H9 (cell line): ENCODE measurements around the gene BRSK2. TPM values are rescaled to one million over a fixed set of nuclear protein-coding genes. Genes with fewer than 3 reads are reported as not detected.

ENCODE experiments used
- DNase-seq: peaks from one replicate; pipeline ENCODE4 v3.0.0-alpha.2; 2017
- H2AFZ ChIP-seq: one replicate; pipeline ENCODE4 v1.6.1; 2013; ENCODE audit warnings: mild to moderate bottlenecking, low read length, control low read depth, moderate library complexity
- H2AK5ac ChIP-seq: 2 replicates; pipeline ENCODE4 v1.6.1; 2013; ENCODE audit warnings: low read length, control low read depth, mixed read lengths; ENCODE audit not compliant: insufficient read length
- H2BK120ac ChIP-seq: one replicate; pipeline ENCODE4 v1.6.1; 2013; ENCODE audit warnings: low read depth, mild to moderate bottlenecking, low read length, control low read depth, inconsistent platforms; ENCODE audit not compliant: poor library complexity, severe bottlenecking
- H2BK12ac ChIP-seq: 2 replicates; pipeline ENCODE4 v1.6.1; 2013; ENCODE audit warnings: low read length, control low read depth, mixed read lengths, low read depth; ENCODE audit not compliant: insufficient read length
- H2BK15ac ChIP-seq: 2 replicates; pipeline ENCODE4 v1.6.1; 2013; ENCODE audit warnings: low read depth, low read length, control low read depth
- H2BK20ac ChIP-seq: one replicate; pipeline ENCODE4 v1.6.1; 2013; ENCODE audit warnings: low read depth, mild to moderate bottlenecking, low read length, control low read depth, inconsistent platforms; ENCODE audit not compliant: poor library complexity, severe bottlenecking
- H2BK5ac ChIP-seq: 2 replicates; pipeline ENCODE4 v1.6.1; 2013; ENCODE audit warnings: low read length, control low read depth, mixed read lengths; ENCODE audit not compliant: insufficient read length
- H3K14ac ChIP-seq: 2 replicates; pipeline ENCODE4 v1.6.1; 2013; ENCODE audit warnings: low read length, control low read depth; ENCODE audit not compliant: insufficient read depth
- H3K18ac ChIP-seq: 2 replicates; pipeline ENCODE4 v1.6.1; 2013; ENCODE audit warnings: low read depth, mild to moderate bottlenecking, mixed read lengths, low read length, control low read depth; ENCODE audit not compliant: insufficient read length
- H3K23ac ChIP-seq: 2 replicates; pipeline ENCODE4 v1.6.1; 2013; ENCODE audit warnings: low read length, control low read depth, mixed read lengths, low read depth; ENCODE audit not compliant: insufficient read length
- H3K23me2 ChIP-seq: 2 replicates; pipeline ENCODE4 v1.6.1; 2013; ENCODE audit warnings: low read depth, mild to moderate bottlenecking, mixed read lengths, low read length, control low read depth; ENCODE audit not compliant: insufficient read length, poor library complexity, severe bottlenecking
- H3K27ac ChIP-seq: 2 replicates; pipeline ENCODE4 v1.5.1; 2013; ENCODE audit warnings: low read length, control low read depth, mixed read lengths, low read depth; ENCODE audit not compliant: insufficient read length
- H3K27me3 ChIP-seq: 2 replicates; pipeline ENCODE4 v1.6.1; 2013; ENCODE audit warnings: low read length, control low read depth, inconsistent platforms; ENCODE audit not compliant: insufficient read depth
- H3K4ac ChIP-seq: 2 replicates; pipeline ENCODE4 v1.6.1; 2013; ENCODE audit warnings: low read depth, mild to moderate bottlenecking, control low read depth, inconsistent platforms, low read length, moderate library complexity
- H3K4me1 ChIP-seq: 2 replicates; pipeline ENCODE4 v1.6.1; 2013; ENCODE audit warnings: low read length, control low read depth, inconsistent platforms; ENCODE audit not compliant: insufficient read depth
- H3K4me2 ChIP-seq: 2 replicates; pipeline ENCODE4 v1.6.1; 2013; ENCODE audit warnings: low read length, control low read depth, mixed read lengths; ENCODE audit not compliant: insufficient read length, insufficient read depth
- H3K56ac ChIP-seq: 2 replicates; pipeline ENCODE4 v1.6.1; 2013; ENCODE audit warnings: low read depth, mild to moderate bottlenecking, mixed read lengths, low read length, control low read depth; ENCODE audit not compliant: insufficient read length
- H3K79me1 ChIP-seq: 2 replicates; pipeline ENCODE4 v1.6.1; 2013; ENCODE audit warnings: low read depth, mild to moderate bottlenecking, moderate library complexity, low read length, control low read depth, inconsistent platforms; ENCODE audit not compliant: insufficient read depth, poor library complexity, severe bottlenecking
- H3K79me2 ChIP-seq: 2 replicates; pipeline ENCODE4 v1.6.1; 2013; ENCODE audit warnings: low read length, control low read depth, inconsistent platforms; ENCODE audit not compliant: insufficient read depth
- H3K9ac ChIP-seq: 2 replicates; pipeline ENCODE4 v1.6.1; 2013; ENCODE audit warnings: low read length, control low read depth, mixed read lengths; ENCODE audit not compliant: insufficient read length; ENCODE audit errors: extremely low read depth
- H3K9me3 ChIP-seq: one replicate; pipeline ENCODE4 v1.6.1; 2013; ENCODE audit warnings: low read depth, low read length, inconsistent platforms; ENCODE audit not compliant: control insufficient read depth
- H3T11ph ChIP-seq: one replicate; pipeline ENCODE4 v1.6.1; 2013; ENCODE audit warnings: mild to moderate bottlenecking, low read length, control low read depth, inconsistent platforms
- H4K20me1 ChIP-seq: one replicate; pipeline ENCODE4 v1.6.1; 2013; ENCODE audit not compliant: control insufficient read depth, insufficient read length, insufficient read depth
- H4K5ac ChIP-seq: 2 replicates; pipeline ENCODE4 v1.6.1; 2013; ENCODE audit warnings: low read depth, mild to moderate bottlenecking, mixed read lengths, low read length, control low read depth; ENCODE audit not compliant: insufficient read length
- H4K8ac ChIP-seq: replicated peaks from 2 replicates; pipeline ENCODE4 v1.6.1; 2013; ENCODE audit warnings: low read length, control low read depth, mixed read lengths, low read depth; ENCODE audit not compliant: insufficient read length
- H4K91ac ChIP-seq: 2 replicates; pipeline ENCODE4 v1.6.1; 2013; ENCODE audit warnings: low read depth, mild to moderate bottlenecking, moderate library complexity, mixed read lengths, low read length, control low read depth; ENCODE audit not compliant: insufficient read length
- H3K27ac Mint-ChIP-seq, 3 experiments: 2 replicates in 2 of 3; 3 replicates in 1 of 3; pipeline ENCODE4 v1.8.0; 2020 to 2021; ENCODE audit warnings: mixed read lengths in 3 of 3, mild to moderate bottlenecking in 1 of 3, moderate library complexity in 1 of 3
- H3K27me3 Mint-ChIP-seq: 2 replicates; pipeline ENCODE4 v1.8.0; 2021; ENCODE audit warnings: low read depth, mild to moderate bottlenecking, moderate library complexity, mixed read lengths
- H3K36me3 Mint-ChIP-seq, 3 experiments: 2 replicates in 2 of 3; 3 replicates in 1 of 3; pipeline ENCODE4 v1.8.0; 2020 to 2021; ENCODE audit warnings: low read depth in 3 of 3, mixed read lengths in 3 of 3; ENCODE audit not compliant: insufficient read depth in 1 of 3
- H3K4me1 Mint-ChIP-seq, 2 experiments: 2 replicates each; pipeline ENCODE4 v1.8.0; 2020; ENCODE audit warnings: mixed read lengths in 2 of 2
- H3K4me3 Mint-ChIP-seq, 2 experiments: 2 replicates in 1 of 2; 3 replicates in 1 of 2; pipeline ENCODE4 v1.8.0; 2020 to 2021; ENCODE audit warnings: mild to moderate bottlenecking in 2 of 2, mixed read lengths in 2 of 2, moderate library complexity in 1 of 2
- H3K9me3 Mint-ChIP-seq, 2 experiments: 2 replicates in 1 of 2; 3 replicates in 1 of 2; pipeline ENCODE4 v1.8.0; 2020; ENCODE audit warnings: mild to moderate bottlenecking in 2 of 2, mixed read lengths in 2 of 2, moderate library complexity in 1 of 2
- WGBS: extraction: QIAGEN DNeasy Blood & Tissue Kit; methylation state at CpG from one replicate; pipeline ENCODE4 v1.1.7; 2013; ENCODE audit warnings: missing lambda C conversion rate, low lambda C conversion rate, mixed read lengths; ENCODE audit not compliant: insufficient read length; ENCODE audit errors: extremely low coverage; 5-methylcytosine and 5-hydroxymethylcytosine counted together
- total RNA-seq: library from RNA; stranded (reverse); gene quantifications from 2 replicates; pipeline ENCODE4 v1.2.1, GENCODE V29; 2021
- TF ChIP-seq, protein P1 (sequence below): fragments of 200-600 bp; sonication (generic); conservative IDR thresholded peaks from 3 replicates; pipeline ENCODE4 v1.8.0; 2021; ENCODE audit warnings: antibody characterized with exemption, mild to moderate bottlenecking

Gene BRSK2
- total RNA-seq, 1 experiment from 2014 or later = 28.4 TPM

DNA sequence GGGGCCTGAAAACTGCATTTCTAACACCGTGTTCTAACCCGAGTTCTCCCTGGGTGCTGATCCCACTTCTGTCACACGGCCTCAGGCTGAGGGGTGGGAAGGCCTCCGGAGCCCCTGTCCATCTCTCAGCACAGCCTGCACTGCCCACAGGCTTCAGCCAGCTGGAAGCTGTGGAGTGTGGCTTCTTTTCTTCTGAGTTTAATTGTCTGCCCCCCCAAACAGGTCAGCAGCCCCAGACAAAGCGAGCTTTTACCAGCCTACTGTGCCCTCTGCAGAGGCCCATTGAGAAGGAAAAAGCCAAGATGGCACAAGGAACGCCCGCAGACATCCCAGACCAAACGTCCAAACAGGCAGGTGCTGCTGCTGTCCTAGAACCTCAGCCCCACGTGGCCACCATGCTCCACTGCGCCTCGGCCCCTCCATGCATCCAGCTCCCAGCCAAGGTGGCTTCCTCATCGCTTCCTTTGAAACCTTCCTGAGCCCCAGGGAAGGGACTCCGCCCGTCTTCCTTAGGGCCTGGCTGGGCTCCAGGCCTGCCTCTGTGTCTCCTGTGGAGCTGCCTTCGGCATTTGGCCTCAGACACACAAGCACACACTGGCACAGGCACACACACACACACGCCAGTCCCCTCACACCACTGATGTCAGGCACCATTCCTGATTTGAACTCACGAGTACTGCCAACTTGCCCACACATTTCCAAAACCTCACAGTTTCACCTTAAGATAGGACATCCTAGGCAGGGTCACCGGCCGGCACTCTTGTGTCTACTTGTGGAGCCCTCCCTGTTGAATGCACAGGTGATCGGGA lies 95.2 kb downstream of the BRSK2 start:
- Histone ChIP-seq H4K8ac (no peak overlapping the region), H2AFZ (no peak overlapping the region), H2AK5ac (no peak overlapping the region), H2BK12ac (no peak overlapping the region), H4K20me1 (no peaks in the 10 kb centered on the region), H4K91ac (no peak overlapping the region), H3K9me3 (no peaks in the 10 kb centered on the region), H3K27ac (no peak overlapping the region), H3K23ac (no peak overlapping the region), H3K79me2 (no peaks in the 10 kb centered on the region), H3K56ac (no peak overlapping the region), H2BK120ac (no peak overlapping the region), H3K14ac (no peak overlapping the region; the same call in 1 of the 2 replicates), H3K4me2 (no peak overlapping the region), H3K23me2 (no peaks in the 10 kb centered on the region), H3K9ac (no peak overlapping the region), H3K27me3 (no peaks in the 10 kb centered on the region), H3T11ph (no peak overlapping the region), H2BK15ac (no peak overlapping the region), H3K18ac (no peak overlapping the region), H3K79me1 (peaks cover 3% of the 10 kb centered on the region), H3K4me1 (no peaks in the 10 kb centered on the region), H3K4ac (no peak overlapping the region), H4K5ac (no peak overlapping the region), H2BK20ac (no peak overlapping the region), H2BK5ac (no peak overlapping the region)
- peak overlapping the region; percentile 34 to 90 (median 42); a peak in 5 of 7 replicates for H3K27ac Mint-ChIP-seq
- H3K4me3 Mint-ChIP-seq = no peak overlapping the region
- H3K4me1 Mint-ChIP-seq = peaks cover 0 to 5% of the 10 kb centered on the region in 2 experiments; a peak in 1 of 4 replicates
- no peaks in the 10 kb centered on the region for H3K9me3 Mint-ChIP-seq
- H3K27me3 Mint-ChIP-seq = no peaks in the 10 kb centered on the region
- TF ChIP-seq, protein P1, sequence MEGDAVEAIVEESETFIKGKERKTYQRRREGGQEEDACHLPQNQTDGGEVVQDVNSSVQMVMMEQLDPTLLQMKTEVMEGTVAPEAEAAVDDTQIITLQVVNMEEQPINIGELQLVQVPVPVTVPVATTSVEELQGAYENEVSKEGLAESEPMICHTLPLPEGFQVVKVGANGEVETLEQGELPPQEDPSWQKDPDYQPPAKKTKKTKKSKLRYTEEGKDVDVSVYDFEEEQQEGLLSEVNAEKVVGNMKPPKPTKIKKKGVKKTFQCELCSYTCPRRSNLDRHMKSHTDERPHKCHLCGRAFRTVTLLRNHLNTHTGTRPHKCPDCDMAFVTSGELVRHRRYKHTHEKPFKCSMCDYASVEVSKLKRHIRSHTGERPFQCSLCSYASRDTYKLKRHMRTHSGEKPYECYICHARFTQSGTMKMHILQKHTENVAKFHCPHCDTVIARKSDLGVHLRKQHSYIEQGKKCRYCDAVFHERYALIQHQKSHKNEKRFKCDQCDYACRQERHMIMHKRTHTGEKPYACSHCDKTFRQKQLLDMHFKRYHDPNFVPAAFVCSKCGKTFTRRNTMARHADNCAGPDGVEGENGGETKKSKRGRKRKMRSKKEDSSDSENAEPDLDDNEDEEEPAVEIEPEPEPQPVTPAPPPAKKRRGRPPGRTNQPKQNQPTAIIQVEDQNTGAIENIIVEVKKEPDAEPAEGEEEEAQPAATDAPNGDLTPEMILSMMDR = peak; percentile 27; the same call in 2 of the 3 replicates
- DNase-seq = no peak
- peaks cover 0 to 4% (median 0%) of the 10 kb centered on the region in 3 experiments; a peak in 1 of 7 replicates for H3K36me3 Mint-ChIP-seq
- no CpG with 5 or more reads among the region's 20 CpGs for WGBS
